Measurements from ENCODE around the gene TAAR8. TPM values are rescaled to one million over a fixed set of nuclear protein-coding genes. Genes with fewer than 3 reads are reported as not detected.

Gene TAAR8
- not detected in 5 replicates for total RNA-seq (2022; extraction: Qiagen RNA extraction)

GRCh38 chr6:132552372-132552771, at the start of gene TAAR8:
Gene TAAR8, plus strand, starts transcription at chr6:132552672. Its CDS starts 21 bp downstream, at chr6:132552693.

DNA sequence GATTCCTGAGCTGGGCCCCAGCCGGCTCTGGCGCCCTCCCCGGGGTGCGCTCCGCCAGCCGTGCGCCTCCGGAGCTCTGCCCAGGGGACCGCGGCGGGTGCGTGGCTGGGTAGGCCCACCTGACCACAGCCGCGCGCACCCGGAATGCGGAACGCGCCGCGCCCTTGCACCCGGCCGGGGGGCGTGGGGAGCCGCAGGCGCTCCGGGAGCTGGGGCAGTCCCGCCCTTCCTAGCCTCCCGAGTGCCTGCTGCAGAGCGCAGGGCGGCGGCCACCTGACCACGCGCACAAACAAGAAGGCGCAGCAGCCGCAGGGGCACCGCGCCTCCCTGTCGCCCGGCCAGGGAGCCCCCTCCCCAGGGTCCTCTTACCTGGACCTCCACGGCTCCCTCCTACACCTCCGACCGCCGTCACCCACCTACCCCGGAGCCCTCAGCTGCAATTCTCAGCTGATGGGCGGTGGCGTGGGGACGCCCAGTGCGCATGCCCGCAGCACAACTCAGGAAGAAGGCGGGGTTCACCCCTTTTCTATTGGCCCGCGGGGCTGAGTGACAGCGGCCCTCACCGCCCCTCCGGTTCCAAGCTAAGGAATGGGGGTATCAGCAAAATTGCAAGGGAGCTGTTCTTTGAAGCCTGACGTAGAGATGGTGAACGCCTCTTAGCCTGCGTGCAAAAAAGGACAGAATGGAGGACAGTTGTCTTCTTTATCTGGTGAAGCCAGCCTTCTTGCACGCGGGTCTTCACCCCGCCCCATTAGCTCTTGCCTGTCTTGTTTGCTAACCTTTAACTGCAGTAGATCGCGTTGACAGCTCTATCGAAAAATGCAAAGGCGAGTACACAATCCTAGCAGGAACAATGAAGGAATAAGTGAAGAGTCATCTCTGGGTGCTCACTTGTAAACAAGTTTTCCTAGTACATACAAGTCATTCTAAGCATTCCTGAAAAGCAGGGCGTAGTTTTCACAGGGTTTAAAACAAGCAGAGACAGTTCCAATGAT, 39.5 kb upstream of the TAAR8 start, which contains the start of gene STX7:
TSS of gene STX7 (minus strand) at position 479 of the 995 bp plus-strand sequence. CDS start 9,586 bp downstream, outside the sequence.

GRCh38 chr6:132537977-132538376, 14.5 kb upstream of the TAAR8 start, which contains the start of gene TAAR9:
Gene TAAR9, plus strand, starts transcription at chr6:132538277. Its CDS starts 13 bp downstream, at chr6:132538290.

DNA sequence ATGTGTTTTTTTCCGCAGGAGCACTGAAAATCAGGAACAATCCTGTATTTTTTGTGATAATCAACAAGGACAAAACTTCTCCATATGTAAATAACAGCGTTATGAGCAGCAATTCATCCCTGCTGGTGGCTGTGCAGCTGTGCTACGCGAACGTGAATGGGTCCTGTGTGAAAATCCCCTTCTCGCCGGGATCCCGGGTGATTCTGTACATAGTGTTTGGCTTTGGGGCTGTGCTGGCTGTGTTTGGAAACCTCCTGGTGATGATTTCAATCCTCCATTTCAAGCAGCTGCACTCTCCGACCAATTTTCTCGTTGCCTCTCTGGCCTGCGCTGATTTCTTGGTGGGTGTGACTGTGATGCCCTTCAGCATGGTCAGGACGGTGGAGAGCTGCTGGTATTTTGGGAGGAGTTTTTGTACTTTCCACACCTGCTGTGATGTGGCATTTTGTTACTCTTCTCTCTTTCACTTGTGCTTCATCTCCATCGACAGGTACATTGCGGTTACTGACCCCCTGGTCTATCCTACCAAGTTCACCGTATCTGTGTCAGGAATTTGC, 17.8 kb downstream of the TAAR8 start, which contains the start of gene TAAR6:
TSS of gene TAAR6 (plus strand) at position 102 of the 557 bp plus-strand sequence. CDS start at position 102, 0 bp downstream.

GRCh38 chr6:132589454-132589853, 37.0 kb downstream of the TAAR8 start, which contains the start of gene TAAR5:
Gene TAAR5, minus strand, starts transcription at chr6:132589741. Its CDS starts 55 bp downstream, at chr6:132589686.

Other genes with a start within 250 kb of the TAAR8 start
- gene MOXD1, start 151.2 kb upstream of the TAAR8 start, total RNA-seq (2022; extraction: Qiagen RNA extraction) = 1.3 to 1.7 TPM (median 1.5 TPM) in 5 replicates
- 19.9 to 28.5 TPM (median 22.7 TPM) in 5 replicates for gene STX7, start 39.6 kb upstream of the TAAR8 start, total RNA-seq (2022; extraction: Qiagen RNA extraction)
- gene TAAR9, start 14.4 kb upstream of the TAAR8 start, total RNA-seq (2022; extraction: Qiagen RNA extraction) = not detected in 5 replicates
- not detected in 5 replicates for gene TAAR6, start 17.6 kb downstream of the TAAR8 start, total RNA-seq (2022; extraction: Qiagen RNA extraction)
- gene TAAR5, start 37.1 kb downstream of the TAAR8 start, total RNA-seq (2022; extraction: Qiagen RNA extraction) = not detected in 5 replicates
- not detected in 5 replicates for gene TAAR2, start 71.6 kb downstream of the TAAR8 start, total RNA-seq (2022; extraction: Qiagen RNA extraction)
- not detected in 5 replicates for gene TAAR1, start 106.5 kb downstream of the TAAR8 start, total RNA-seq (2022; extraction: Qiagen RNA extraction)
- 0.02 to 0.08 TPM (median 0.07 TPM) in 5 replicates for gene VNN1, start 161.4 kb downstream of the TAAR8 start, total RNA-seq (2022; extraction: Qiagen RNA extraction)
- not detected in 5 replicates for gene VNN2, start 205.2 kb downstream of the TAAR8 start, total RNA-seq (2022; extraction: Qiagen RNA extraction)
- gene SLC18B1, start 246.0 kb downstream of the TAAR8 start, total RNA-seq (2022; extraction: Qiagen RNA extraction) = 4.0 to 4.7 TPM (median 4.3 TPM) in 5 replicates